NCI-H774 (cell line): ENCODE measurements around the gene ARHGEF17.

Experiments used
- DNase-seq: peaks from one replicate; lab custom pipeline; 2025; lab: John Stamatoyannopoulos, UW

The ARHGEF17 gene

DNA sequence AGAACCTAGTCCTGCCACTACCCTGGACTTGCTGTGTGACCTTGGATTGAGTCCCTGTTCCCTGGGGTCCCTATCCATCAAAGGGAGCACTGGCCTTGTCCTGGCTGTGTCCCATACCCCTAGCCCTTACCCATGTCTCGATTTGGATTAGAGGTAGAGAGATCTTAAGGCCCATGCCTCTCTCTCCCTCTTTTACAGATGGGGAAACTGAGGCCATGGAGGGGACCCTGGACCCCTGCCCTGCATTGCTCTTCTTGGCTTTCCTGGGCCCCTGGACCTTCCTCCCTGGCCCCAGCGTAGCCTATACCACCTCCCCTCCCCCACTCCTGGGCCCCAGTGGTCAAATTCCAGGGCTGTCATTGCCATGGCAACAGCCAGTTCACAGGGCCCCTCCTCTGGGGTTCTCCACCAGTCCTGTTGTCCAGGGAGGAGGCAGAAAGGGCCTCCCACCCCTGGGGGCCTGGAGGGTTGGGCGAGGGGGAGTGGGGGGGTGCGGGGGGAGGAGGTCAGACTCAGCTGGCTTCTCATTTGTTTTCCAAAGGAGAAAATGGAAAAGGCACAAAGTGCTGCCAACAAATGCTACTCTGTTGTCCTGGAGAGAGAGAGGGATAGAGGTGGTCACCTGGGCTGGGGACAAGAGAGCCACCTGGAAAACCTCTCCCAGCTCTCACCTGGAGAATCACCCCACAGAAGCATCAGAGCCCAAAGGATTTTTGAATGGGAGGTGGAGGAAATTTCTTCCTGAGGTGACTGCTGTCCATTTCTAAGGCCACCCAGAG, 23.3 kb downstream of the ARHGEF17 start:
- no peak for DNase-seq

DNA sequence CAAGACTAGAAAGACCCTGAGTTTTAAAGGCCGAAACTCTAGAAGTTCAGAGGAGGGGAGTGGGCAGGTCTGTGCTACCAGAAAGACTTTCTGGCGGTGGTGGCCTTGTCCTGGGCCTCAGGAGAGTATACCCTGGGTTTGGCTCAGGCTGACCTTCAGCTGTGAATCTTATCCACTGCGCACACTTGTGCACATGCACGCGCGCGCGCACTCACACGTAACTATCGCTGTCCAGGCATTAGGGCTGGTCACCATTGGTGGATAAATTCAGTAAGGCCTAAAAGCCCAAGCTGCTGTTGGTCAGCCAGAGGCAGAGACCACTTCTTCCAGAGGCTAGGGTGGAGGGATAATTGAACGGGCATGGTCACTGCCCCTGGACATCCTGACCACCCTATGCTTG, 25.1 kb downstream of the ARHGEF17 start:
- no peak for DNase-seq

DNA sequence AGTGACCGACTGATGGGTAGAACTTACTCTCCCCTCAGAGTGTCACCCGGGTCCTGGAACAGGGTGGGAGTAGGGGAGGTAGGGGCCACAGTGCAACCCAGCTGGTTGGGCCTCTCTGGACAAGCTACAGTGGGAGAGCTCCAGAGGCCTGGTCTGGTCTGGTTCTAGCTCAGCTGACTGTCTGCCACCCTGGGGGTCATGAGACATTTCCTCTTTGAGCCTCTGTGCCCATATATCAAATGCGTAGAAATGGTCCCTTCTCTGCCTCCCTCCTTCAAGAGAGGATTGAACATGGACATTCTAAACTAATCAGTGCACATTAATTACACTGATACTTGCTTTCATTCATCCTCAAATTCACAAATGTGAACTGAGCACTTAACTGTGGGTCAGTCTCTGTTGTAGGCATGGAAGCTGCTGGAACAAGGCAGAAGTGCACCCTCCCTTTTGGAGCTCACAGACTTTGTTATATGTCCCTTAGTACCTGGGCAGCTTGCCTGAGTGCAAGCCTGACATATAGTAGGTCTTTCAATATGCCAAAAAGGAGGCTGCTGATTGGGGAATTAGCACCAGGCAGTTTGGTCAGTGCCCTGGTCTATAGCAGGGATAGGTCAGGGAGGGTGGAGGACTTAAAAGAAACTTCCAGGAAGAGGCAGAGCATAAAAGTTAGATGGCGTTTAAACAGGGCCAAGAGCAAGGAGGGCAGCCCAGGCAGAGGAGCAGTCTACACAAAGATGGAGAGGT, 25.7 kb downstream of the ARHGEF17 start:
- DNase-seq = no peak

DNA sequence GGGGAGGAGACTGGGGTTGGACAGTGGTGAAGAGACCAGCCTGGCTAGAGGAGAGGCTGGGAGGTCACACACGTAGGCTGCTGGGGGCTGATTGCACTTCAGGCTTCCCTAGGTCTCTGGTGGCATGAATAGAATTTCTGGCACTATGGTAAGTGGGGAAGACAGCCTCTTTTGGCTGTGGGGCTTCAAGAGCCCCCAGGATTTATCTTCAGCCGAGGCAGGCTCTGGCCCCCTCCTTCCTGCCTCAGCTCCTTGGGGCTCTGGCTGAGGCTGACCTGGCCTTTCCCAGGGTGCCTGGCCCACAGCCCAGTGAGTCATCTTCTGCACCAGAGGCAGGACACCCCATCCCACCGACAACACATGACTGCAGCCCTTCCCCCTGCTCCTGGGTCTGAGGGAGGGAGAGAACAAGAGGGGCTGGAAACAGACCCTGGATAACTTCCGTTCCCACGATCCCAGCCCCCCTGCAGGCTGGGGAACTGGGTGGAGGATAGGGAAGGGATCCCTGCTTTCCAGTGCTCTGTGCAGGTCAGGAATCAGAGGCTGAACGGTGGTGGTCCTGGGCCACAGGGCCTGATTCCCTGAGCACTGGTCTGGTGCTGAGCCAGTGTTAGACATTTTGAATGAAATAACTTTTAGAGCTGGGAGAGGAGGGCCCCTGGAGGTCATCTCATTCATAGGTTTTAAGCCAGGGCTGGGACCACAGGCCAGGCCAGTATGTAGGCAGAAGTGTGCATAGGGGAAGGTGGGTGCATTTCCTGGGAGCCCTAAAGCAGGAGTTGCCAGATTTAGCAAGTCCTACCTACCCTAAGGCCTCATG, 26.5 kb downstream of the ARHGEF17 start:
- no peak for DNase-seq

DNA sequence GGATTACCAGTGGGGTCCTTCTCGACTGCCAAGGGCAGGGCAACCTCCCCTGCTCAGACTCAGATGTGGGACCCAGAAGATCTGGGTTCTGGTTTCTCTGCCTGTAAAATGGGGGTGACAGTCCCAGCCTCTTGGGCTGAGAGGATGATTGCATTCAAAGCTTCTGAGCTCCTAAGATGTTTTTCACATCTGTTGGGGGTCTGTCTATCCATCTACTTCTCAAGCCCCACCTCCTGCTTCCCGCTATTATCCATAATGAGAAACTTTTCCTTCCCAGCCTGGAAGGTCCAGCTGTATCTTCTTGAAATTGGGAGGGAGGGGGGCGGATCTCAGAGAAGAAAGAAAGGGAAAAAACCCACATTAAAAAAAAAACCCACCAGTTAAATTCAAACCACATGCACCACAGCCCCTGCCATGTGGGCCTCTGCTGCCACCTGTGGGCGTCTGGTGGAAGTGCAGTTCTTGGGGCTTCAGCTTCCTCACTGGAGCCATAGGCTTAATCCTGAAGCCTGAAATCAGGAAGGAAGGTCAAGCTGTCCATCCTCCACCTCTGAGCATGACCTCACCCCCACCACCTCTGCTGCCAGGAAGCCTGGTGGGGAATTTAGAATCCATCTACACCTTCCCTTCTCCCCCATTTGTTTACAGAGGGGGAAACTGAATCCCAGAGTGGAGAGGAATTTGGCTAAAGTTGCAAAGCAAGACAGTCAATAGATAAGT, 27.3 kb downstream of the ARHGEF17 start:
- DNase-seq = peak; percentile 37

DNA sequence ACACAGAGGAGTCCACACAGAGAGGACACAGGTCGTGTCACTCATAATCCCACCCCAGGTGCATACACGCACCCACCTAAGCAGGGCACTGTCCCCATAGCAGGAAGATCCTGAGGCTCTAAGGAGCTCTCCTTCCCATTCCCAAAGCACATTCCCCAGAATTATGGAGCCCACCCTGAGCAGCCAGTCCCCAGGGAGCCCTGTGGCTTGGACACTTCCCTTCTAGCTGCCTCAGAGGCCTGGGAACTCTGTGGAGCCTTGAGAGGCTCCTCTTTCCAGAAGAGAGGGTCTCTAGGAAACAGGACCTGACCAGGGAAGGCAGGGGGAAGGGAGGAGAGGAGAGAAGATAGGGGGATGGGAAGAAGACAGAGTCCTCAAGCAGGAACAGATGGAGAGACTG, 29.8 kb downstream of the ARHGEF17 start:
- DNase-seq = no peak

DNA sequence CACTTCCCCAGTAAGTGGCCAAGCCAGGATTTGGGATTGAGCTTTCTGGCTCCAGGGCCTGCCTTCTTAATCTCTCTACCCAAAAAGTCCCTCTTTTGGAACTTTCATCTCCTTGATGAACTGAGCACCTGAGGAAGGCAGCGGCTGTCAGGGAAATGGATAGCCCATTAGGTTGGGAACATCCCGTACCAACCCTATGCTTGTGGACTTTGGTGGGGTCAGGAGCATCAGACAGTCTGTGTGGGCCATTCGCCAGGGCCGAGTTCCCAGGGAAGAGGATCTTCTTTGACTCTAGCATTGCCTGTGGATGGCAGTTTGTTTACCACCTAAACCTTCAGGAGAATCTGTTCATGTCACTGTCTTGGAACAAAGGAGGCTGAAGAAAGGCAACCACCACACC, 30.2 kb downstream of the ARHGEF17 start:
- DNase-seq = no peak

DNA sequence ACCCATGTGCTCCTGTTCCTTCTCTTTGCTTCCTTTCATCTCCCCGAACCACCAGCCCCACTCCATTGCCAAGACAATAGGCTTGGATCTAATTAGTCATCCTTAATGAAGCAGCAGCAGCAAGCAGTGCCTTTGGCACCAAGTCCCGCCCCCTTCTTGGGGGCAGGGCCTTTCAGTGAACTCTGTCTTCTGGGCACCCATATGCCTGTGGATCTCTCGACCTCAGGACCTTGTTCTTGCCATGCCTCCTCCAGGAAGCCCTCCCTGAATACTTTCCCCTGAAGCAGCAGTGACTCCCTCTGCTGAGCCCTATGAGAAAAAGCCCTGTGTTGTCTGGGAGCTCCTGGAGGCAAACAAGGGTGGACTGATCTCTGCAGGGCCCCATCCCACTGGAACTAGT, 32.1 kb downstream of the ARHGEF17 start:
- DNase-seq = no peak

DNA sequence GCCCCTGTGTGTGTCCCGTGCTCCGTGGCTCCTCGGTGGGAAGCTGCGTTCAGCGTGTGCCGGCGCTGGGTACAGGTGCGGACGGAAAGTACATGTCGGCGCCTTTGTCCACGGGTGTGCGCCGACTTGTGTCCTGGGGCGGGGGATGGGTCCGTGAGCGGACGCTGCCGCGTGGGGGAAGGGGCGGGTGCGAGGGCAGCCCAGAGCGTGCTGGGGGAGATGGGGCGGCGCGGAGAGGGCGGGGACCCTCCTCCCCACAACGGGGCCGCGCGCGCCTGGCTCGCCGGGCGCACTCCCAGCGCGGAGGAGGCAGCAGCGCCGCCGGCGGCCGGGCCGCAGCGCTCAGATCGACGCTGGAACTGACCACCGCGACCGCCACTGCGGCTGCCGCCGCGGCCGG, 34.6 kb downstream of the ARHGEF17 start:
- no peak for DNase-seq

DNA sequence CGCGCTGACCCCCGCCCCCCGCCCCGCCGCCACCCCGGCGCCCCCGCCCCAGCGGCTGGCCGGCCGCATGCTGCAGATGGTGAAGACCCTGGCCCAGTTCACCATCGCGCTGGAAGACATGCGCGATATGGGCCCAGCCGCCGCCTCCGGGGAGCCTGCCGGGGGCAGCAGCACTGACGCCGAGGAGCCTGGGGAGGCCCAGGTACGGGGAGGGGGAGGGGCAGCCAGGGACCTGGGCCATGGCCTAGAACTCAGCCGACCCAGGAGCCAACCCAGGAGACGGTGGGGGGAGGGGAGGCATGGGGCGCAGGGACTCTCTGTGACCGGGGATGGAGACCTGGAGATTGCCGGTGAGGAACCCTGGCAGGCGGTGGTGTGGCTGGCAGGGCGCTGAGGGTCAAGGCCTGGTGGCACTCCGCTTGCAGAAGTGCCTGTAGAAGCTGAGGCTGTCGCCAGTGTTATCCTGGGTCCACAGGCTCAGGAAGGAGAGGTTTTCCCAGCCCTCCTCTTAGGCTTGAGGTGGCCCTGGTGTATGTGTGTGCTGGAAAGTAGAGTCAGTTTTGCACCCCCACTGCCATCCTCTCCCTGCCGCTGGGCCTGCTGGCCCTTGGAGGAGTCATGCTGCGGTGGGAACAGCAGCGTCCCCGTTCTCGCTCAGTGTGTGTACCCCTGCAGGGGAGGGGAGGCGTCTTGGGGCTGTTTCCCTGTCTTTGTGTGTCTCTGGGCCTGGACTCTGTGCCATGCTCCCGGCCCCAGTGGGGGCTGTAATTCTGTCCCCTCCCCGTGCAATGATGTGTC, 35.2 kb downstream of the ARHGEF17 start:
- DNase-seq = no peak

DNA sequence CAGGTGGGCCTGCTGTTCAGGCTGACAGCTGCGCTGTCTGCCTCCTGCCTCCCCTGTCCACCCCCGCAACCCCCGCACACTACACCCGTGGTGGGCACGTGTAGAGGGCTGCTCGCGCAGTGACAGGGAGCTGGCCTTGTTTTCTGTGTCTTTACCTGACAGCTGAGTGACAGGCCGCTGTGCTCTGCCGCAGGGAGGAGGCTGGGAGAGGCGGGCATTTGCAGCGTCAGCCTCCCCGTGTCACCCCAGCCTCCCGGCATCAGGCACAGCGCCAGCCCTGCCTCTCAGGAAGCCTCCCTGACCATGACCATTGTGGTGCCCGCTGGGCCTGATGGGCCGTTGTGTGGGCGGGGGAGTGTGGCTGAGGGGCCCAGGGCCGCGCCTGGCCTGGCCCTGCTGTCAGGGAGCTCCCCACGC, 36.1 kb downstream of the ARHGEF17 start:
- no peak for DNase-seq

DNA sequence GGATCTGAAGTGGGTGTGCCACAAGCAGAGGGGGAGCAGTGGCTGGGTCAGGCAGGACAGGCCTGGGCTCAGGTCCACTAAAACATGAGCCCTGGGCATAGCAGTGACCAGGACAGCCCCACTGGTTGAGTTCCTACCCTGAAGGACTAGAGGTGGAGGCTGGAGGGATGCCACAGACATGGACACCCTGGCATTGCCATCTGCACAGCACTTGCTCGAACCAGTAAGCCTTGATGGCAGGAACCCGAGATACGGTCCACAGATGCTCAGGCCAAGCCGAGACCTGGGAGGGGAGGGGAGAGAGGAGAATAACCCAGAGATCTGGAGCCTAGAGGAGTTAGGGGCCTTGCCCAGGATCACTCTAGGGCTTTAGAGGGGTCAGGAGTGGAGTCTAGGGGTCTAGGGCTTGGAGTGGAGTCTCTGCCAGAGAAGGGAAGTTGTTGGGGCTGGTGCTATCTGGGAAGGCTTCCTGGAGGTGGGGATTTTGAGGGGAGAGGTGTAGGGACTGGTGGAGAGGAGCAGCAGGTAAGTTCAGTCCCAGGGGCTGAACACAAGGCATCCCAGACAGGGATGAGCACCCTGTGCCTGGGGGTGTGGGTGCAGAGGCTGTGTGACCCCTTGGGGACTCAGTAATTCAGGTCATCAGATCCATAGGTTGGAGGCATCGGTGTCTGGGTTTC, 37.5 kb downstream of the ARHGEF17 start:
- DNase-seq = no peak

DNA sequence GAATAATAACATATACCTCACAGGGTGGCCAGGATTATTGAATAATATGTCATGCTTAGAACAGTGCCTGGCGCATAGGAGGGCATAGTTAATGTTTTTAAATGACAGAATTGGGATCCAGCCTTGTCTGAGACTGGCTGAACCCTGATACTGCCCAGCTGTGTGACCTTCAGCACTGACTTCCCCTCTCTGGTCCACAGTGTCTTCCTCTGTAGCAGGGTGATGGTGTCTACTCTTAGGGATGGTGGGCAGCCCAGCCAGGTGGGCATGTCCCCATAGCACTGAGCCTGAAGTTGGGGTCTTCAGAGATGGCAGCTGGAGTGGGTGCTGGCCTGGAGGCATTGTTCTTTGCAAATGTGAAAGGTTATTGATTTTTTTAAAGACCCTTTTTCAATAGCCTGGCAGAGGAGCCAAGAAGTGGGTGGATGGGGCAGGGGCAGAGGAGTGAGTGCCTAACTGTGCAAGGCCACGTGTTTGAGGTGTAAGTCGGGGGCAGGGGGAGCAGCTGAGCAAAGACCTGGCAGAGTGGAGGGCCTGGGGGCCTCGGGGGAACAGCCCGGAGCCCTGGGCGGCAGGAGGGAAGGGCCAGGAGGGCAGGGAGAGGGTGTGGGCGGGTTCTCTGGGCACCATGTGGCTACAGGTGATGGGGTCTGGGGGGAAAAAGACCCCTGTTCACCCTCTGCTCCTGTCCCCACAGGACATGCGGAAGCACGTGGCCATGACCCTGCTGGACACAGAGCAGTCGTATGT, 38.3 kb downstream of the ARHGEF17 start:
- DNase-seq = no peak

DNA sequence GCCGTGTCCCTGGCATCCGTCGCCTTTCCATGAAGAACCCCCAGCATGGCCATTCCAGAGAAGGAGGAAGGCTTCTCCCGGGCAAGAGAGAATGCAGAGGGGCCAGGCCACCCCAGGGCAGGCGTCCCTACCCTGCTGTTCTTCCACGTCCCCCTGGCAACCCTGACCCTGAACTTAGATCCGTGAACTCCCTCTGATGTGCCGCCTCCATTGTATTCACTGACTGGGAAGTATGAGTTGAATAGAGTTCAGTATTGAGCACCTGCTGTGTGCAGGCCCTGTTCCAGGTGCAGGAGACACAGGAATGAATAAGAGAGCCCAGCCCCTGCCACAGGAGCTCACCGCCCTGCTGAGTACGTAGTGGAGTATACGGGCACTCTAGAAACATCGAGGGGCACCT, 39.0 kb downstream of the ARHGEF17 start:
- no peak for DNase-seq

DNA sequence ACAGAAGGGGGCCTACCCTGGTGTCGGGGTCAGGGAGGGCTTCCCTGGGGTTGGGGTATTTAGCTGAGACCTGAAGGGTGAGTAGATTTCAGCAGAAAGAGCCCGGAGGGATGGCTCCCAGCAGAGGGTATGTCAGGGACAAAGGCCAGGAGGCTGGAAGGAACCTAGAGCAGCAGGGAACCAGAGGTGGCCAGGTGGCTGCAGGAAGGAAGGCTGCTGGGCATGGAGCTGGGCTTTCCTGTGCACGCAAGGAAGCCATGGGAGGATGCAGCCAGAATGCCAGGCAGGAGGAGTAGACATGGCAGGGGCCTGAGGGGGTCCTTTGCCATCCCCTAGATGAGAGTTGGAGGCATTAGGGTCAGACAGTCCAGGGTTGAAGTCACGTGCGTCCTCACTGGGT, 40.8 kb downstream of the ARHGEF17 start:
- DNase-seq = no peak

DNA sequence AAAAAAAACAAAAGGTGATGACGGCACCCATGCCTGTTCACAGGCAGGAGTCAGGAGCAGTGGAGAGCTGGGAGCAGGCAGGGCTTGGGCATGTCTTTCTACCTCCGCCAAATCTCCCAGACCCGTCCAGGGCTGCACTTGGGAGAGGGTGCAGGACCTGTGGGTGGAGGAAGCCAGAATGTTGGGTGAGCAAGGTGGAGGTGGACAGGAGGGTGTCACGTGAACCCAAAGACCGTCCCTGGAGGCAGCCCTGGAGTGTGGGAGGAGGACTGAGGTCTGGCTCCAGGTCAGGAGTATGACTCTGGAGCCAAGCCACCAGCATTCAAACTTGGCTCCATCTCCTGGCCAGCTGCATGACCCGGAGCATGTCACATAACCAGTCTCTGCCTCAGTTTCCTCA, 41.6 kb downstream of the ARHGEF17 start:
- no peak for DNase-seq

DNA sequence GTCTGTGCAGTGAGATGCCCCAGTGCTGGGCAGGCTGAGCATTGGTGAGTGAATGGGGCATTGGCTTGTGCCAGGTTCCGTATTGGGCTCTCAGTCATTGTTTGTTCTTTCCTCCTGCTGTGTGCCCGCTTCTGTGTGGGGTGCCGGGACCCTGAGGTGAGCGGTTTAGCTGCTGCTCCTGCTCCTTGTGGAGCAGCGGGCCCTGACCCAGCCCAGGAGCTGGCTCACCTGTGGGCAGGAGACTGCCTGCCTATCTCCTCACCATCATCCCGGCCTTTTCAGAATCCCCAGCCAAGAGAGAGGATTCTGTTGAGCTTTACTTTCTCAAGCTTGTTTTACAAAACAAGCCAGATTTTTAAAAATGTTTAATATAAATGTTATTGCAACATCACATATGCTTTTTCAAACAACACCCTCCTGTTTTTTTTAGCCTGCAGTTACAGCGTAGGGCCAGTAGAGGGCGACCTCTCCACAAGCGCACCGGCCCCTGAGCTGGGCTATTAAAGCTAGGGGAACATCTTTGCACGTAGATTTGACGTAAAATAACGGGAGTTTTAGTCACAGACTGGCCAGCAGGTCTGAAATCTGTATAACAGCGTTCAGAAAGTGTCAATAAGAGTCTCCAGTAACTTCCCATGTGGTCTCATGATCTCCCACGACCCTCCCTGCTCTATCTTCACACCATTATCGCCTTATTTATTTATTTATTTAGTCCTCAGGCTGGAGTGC, 43.0 kb downstream of the ARHGEF17 start:
- DNase-seq = peak; percentile 61

DNA sequence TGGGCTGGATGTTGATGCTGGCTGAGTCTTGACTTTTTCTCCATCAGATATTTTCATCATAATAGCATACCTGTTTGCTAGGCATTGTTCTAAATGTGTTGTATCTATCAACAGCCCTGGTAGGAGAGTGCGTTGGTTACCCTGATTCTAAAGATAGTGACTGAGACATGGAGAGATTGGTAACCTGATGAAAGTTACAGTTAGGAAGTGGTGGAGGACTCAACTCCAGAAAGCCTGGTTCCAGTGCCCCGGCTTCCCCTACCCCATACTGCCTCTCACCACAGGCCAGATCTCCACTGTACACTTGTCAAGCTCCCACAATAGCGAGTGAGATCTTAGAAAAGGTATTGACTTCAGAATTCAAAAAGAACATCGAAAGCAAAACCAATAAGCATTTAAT, 45.3 kb downstream of the ARHGEF17 start:
- DNase-seq = no peak

DNA sequence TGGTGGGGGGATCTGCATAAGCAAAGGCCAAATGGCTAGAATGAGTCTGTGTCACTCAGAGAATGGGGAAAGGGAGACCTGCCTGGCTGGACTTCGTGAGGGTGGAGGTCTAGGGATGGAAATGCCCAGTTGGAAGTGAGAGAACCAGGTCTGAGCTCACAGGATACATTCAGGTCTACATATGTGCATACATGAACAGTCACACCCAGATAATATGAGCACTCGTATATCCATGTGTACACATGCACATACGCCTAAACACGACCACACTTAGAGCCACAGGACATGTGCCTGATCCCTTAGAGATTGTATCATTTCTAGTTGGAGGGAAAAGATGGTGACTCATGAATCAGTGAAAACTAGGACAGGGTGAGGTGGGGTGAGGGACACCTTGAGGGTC, 47.0 kb downstream of the ARHGEF17 start:
- no peak for DNase-seq
